OCI-LY7 (cell line): Measurements from ENCODE around the gene AFF3.

Source experiments
- EZH2phosphoT487 ChIP-seq: fragments of 200-600 bp; sonication (generic); IDR thresholded peaks from 2 replicates; pipeline ENCODE4 v1.6.1; 2018; ENCODE audit warnings: low read depth, borderline replicate concordance, mild to moderate bottlenecking, mixed run types, antibody characterized with exemption, low read length, moderate library complexity, mixed read lengths
- TF ChIP-seq, protein P1 (sequence below): fragments of 200-600 bp; sonication (generic); conservative IDR thresholded peaks from 2 replicates; pipeline ENCODE4 v1.5.1; 2014; ENCODE audit warnings: mild to moderate bottlenecking, antibody characterized with exemption, low read length, moderate library complexity, mixed read lengths

DNA sequence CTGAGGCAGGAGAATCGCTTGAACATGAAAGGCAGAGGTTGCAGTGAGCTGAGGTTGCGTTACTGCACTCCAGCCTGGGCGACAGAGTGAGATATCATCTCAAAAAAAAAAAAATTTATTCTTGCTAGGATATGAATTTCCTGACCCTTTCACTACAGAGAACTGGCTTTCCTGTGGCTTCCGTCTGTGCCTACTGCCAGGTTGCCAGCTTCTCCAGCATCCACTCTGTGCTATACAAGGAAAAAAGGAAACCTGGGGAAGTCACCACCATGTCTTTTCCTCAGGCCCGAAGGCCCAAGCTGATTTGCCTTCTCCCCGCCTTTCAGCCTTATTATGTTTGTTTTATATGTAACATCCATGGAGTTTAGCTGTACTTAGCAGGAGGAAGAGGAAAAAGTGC, 530.6 kb downstream of the AFF3 start:
- TF ChIP-seq, protein P1, sequence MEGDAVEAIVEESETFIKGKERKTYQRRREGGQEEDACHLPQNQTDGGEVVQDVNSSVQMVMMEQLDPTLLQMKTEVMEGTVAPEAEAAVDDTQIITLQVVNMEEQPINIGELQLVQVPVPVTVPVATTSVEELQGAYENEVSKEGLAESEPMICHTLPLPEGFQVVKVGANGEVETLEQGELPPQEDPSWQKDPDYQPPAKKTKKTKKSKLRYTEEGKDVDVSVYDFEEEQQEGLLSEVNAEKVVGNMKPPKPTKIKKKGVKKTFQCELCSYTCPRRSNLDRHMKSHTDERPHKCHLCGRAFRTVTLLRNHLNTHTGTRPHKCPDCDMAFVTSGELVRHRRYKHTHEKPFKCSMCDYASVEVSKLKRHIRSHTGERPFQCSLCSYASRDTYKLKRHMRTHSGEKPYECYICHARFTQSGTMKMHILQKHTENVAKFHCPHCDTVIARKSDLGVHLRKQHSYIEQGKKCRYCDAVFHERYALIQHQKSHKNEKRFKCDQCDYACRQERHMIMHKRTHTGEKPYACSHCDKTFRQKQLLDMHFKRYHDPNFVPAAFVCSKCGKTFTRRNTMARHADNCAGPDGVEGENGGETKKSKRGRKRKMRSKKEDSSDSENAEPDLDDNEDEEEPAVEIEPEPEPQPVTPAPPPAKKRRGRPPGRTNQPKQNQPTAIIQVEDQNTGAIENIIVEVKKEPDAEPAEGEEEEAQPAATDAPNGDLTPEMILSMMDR = no peak
- no peak for TF ChIP-seq EZH2phosphoT487
